C4-2B (cell line): ENCODE measurements around the gene RNASE13.
"Not testable (repeated sequence)": the region's sequence is repeated elsewhere in the genome, so short reads cannot be mapped to it uniquely, and the experiment has no call there.

Source experiments
- H3K27ac ChIP-seq: fragments of 450-650 bp; 2 replicates; pipeline ENCODE4 v1.5.1; 2017
- ZFX ChIP-seq: fragments of 450-650 bp; IDR thresholded peaks from 2 replicates; pipeline ENCODE4 v1.6.1; 2017
- TF ChIP-seq, protein P1 (sequence below): fragments of 450-650 bp; conservative IDR thresholded peaks from 2 replicates; pipeline ENCODE4 v1.5.1; 2017; ENCODE audit warnings: mild to moderate bottlenecking

Gene RNASE13

DNA sequence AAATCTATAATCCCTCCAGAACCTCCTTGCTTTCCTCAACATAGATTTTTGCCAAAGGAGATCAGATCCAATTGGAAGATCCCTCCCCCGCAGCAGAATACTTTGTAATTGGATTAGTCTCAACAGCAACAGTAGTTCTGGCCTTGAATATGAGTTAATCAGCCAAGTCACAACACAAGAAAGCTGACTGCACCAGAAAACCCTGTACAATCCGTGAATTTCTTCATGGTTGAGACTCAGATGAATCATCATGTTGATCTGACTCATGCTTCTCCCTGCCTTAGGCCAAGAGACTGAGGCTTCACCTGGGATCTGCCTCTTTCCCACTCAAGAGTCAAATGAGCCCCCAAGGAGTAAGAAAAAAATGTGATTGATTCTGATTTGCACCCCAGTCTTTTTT lies 47.8 kb downstream of the RNASE13 start:
- H3K27ac ChIP-seq, result no peak overlapping the region
- no peak for TF ChIP-seq ZFX
- TF ChIP-seq, protein P1, sequence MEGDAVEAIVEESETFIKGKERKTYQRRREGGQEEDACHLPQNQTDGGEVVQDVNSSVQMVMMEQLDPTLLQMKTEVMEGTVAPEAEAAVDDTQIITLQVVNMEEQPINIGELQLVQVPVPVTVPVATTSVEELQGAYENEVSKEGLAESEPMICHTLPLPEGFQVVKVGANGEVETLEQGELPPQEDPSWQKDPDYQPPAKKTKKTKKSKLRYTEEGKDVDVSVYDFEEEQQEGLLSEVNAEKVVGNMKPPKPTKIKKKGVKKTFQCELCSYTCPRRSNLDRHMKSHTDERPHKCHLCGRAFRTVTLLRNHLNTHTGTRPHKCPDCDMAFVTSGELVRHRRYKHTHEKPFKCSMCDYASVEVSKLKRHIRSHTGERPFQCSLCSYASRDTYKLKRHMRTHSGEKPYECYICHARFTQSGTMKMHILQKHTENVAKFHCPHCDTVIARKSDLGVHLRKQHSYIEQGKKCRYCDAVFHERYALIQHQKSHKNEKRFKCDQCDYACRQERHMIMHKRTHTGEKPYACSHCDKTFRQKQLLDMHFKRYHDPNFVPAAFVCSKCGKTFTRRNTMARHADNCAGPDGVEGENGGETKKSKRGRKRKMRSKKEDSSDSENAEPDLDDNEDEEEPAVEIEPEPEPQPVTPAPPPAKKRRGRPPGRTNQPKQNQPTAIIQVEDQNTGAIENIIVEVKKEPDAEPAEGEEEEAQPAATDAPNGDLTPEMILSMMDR, result no peak

- not testable (repeated sequence) for H3K27ac ChIP-seq
Observed at GRCh38 chr14:20985650-20986049, 49.0 kb downstream of the RNASE13 start.
